NCI-H1930 (cell line): ENCODE data around the gene FBXL20.

Source experiments
- DNase-seq, 2 experiments: peaks; one replicate each; lab custom pipeline; 2025; lab: John Stamatoyannopoulos, UW

FBXL20 gene

GRCh38 chr17:39224778-39225307 is 176.6 kb downstream of the FBXL20 start:
- no peak for DNase-seq

GRCh38 chr17:39223907-39224777 is 177.3 kb downstream of the FBXL20 start:
- no peak for DNase-seq

- DNase-seq = no peak
Observed at GRCh38 chr17:39222866-39223834, 178.3 kb downstream of the FBXL20 start.

DNA sequence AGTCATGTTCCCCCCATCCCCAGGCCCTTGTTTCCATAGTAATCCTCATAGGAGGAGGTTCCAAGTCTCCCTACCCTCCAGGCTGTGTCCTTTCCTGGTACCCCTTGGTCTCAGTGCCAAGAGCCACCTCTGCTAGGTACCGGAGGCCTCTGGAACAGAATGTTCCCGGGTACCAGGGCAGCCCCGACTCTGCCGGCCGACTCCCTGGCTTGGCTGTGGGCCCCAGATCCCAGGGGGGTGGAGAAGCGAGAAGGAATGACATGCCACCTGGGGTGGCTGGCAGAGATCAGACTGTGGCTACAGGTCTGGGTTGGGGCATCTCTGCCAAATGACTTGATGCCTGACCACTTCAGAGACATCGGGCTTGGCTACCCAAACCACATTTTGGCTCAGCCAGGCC is 179.3 kb downstream of the FBXL20 start:
- DNase-seq = no peak

GRCh38 chr17:39221572-39221971 is 179.9 kb downstream of the FBXL20 start:
- DNase-seq = no peak

- DNase-seq = no peak
Observed at GRCh38 chr17:39219647-39220154, 181.7 kb downstream of the FBXL20 start.

DNA sequence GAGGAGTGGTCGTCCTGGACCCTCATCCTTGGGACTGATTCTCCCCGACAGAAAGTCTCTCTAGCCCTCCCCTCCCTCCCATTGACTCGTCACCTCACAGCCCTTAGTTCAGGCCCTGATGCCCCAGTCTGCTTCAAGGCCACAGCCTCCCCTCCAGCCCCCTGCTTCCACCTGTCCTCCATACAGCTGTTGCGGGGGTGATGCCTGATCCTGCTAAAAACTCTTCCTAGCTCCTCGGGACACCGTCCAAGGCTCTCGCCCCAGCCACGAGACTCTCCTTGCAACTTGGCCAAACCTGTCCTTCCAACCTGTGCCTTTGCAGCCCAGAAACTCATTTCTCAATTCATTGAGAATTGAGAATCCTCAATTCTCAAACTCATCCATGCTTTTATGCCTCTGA is 182.5 kb downstream of the FBXL20 start:
- no peak for DNase-seq

DNA sequence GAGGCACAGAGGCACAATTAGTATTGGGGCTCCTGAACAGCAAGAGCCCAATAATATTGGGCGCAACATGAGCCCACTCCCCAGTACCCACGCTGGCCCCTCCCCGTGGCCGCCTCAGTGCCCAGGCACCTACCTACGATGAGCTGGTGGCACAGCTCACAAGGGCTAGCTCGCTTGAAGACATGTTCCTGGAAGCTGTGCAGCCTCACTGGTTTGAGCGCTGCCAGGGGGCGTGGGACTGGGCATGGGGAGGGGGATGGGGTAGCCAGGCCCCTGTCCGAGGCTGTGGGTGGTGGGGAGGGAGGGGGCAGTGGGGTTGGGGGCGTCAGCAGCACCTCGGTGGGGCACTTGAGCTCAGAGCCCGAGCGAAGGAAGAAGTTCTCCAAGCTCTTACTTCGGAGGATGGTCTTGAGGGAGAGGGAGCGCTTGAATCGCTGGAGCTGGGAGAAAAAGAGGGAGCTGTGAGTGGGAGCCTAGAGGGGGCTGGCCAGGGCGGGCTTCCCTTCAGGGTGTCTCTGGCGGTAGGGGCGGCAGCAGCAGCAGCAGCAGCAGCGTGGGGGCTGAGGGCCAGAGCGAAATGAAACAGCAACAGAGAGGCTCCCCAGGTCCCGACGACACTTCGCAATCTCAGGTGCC is 183.6 kb downstream of the FBXL20 start:
- no peak for DNase-seq

DNA sequence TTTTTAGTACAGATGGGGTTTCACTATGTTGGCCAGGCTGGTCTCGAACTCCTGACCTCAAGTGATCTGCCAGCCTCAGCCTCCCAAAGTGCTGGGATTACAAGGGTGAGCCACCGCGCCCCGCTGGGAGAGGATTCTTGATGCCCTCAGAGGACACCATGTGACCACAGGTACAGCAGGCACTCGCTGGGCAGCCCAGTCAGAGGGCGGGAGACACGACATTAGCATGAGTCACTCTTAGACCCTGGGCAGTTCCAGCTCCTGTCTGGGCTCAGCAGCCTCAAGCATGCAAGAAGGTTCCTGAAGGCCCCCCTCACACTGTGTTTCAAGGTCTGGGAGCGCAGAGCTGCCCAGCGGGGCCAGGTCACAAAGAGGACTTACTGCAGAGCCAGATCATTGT is 187.6 kb downstream of the FBXL20 start:
- DNase-seq = no peak

DNA sequence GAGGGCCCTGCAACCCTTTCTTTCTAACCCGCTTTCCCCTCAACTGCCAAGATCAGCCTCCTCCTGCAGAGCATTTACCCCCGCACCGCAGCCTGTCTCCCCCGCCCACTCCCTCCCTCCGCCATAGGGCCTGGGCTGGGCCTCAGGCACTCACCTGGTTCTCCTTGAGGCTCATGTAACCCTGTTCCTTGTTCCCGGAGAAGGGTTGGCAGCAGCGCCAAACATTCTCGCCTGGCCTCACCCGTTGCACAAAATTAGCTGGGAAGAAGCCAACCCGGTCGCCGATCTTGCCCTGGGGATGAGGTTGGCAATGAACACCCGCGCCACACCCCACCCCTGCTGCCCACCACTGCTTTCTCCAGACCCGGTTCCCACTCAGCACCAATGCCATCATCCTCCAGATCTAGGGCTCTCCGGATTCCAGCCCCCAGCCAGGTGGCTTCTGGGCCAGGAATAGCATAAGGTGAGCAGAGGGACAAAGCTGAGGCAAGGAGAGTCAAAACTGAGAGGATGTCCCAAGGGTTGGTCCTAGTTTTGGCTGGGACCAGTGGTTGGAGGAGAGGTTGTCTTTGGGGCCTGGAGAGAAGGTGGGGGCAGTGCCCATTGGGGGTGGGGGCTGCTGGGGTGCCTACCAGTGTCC is 188.5 kb downstream of the FBXL20 start:
- no peak for DNase-seq

DNA sequence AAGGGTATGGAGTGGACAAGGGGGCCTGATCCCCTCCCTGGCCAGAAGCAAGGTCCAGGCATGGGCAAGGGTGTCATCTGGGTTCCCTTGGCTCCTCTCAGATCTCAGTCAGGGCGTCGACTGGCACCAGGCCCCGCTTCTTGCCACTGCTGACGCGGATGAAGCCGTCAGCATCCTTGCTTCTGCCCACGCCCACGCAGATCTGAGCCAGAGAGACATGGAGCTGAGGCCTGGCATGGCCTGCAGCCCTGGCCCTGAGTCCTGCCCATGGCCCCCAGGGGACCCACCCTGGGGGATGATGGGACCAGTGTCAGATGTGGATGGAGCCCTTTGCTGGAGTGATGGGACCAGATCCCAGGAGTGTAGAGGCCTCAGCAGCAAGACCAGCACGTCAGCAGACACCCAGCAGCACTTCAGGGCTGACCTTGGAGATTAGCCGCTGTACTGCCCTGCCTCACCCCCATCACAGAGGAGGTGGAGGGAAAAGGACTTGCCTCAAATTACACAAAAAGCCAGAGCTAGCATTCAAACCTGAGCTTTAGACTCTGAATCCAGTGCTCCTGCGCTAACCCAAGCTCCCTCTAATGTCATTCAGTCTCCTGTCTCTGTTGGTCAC is 189.1 kb downstream of the FBXL20 start:
- no peak for DNase-seq

- no peak for DNase-seq
Observed at GRCh38 chr17:39210093-39210434, 191.4 kb downstream of the FBXL20 start.

DNA sequence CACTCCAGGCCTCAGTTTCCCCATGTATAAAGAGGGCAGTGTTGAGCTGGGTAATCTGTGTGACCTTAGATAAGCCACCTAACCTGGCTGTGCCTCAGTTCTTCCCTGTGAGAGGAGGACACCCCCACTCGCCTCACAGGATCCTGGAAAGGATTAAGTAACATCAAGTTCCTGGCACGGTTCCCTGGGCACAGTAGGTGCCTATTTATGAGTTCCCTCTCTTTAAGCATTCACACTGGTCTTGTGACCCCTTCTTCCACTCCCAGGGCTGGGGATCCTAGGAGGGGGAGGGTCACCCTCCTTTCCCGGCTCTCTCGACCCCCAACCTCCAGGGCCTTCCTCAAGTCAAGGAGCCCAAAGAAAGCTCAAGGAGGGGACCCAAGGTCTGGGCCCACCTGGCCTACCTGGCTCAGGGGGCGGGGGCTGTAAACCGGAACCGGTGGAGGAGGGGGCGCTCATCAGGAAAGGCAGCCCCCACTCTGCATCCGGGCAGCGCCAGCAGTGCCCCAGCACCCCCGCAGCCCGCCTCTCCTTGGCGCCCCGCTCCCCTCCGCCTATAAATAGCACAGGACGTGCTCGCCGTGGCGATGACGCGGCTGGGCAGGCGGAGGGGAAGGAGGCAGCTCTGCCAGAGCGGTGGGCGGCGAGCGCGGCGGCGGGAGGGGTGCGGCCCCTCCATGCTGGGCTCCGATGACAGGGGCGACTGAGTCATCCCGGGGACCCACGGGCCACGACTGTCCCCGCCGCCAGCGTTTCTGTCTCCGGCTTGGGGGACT is 191.9 kb downstream of the FBXL20 start:
- no peak for DNase-seq

- DNase-seq = no peak
Observed at GRCh38 chr17:39208893-39209292, 192.5 kb downstream of the FBXL20 start.

DNA sequence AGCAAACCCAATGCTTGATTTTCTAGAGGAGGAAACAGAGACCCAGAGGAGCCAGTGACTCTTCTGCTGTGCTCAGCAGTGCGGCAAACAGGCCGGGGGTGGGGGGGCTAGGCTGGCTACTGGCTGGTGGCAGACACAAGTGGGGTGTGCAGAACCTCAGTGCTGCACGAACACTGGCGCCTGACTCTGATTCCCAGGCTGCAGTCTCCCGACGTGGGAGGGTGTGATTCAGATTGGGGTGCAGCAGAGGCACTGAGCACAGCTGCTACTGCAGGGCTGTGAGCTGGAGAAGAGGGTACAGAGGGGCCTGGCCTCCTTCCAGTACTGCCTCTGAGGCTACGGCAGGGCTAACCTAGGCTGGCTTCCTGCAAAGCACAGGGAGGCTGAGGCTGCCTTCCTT is 193.3 kb downstream of the FBXL20 start:
- DNase-seq = no peak

- DNase-seq = no peak
Observed at GRCh38 chr17:39205112-39205526, 196.3 kb downstream of the FBXL20 start.

- DNase-seq = no peak
Observed at GRCh38 chr17:39204245-39204644, 197.2 kb downstream of the FBXL20 start.
